Liver (tissue), 3 donors: Measurements from ENCODE around the gene WDR1.

Experiments
- JUND ChIP-seq, 2 donors: IDR thresholded peaks; 2 replicates each; pipeline ENCODE4 v1.6.1; 2016; ENCODE audit warnings: antibody characterized with exemption in 2 of 2
- TF ChIP-seq, protein P1 (sequence below): fragments of 150-350 bp; IDR thresholded peaks from 2 replicates; pipeline ENCODE4 v1.5.1; 2017; ENCODE audit warnings: improper control_type of control experiment, low read depth, low read length; ENCODE audit not compliant: missing input control
- donor health status: healthy.
- donor health status: healthy.

DNA sequence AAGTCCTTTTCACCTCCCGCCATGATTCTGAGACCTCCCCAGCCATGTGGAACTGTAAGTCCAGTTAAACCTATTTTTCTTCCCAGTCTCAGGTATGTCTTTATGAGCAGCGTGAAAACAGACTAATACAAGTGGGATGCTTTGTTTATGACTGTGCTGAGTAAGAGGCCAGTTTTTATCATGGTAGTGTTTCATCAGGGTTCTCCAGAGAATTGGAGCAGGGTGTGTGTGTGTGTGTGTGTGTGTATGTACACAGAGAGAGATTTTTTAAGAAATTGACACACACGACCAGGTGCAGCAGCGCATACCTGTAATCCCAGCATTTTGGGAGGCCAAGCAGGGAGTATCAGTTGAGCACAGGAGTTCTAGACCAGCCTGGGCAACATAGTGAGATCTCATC, 60.7 kb downstream of the WDR1 start:
- no peak for TF ChIP-seq JUND (IDR thresholded peaks at IDR 0.05)
- TF ChIP-seq, protein P1, sequence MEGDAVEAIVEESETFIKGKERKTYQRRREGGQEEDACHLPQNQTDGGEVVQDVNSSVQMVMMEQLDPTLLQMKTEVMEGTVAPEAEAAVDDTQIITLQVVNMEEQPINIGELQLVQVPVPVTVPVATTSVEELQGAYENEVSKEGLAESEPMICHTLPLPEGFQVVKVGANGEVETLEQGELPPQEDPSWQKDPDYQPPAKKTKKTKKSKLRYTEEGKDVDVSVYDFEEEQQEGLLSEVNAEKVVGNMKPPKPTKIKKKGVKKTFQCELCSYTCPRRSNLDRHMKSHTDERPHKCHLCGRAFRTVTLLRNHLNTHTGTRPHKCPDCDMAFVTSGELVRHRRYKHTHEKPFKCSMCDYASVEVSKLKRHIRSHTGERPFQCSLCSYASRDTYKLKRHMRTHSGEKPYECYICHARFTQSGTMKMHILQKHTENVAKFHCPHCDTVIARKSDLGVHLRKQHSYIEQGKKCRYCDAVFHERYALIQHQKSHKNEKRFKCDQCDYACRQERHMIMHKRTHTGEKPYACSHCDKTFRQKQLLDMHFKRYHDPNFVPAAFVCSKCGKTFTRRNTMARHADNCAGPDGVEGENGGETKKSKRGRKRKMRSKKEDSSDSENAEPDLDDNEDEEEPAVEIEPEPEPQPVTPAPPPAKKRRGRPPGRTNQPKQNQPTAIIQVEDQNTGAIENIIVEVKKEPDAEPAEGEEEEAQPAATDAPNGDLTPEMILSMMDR, result no peak
